Stomach (tissue), 4 donors: ENCODE data around the gene FEZ2.

Source experiments
- POLR2A ChIP-seq, 4 donors: fragments of 450-650 bp; IDR thresholded peaks; one replicate each; pipeline ENCODE4 v1.6.1; 2016; ENCODE audit warnings: antibody characterized with exemption in 4 of 4, control low read depth in 2 of 4, mild to moderate bottlenecking in 1 of 4, moderate library complexity in 1 of 4
- TF ChIP-seq, protein P1 (sequence below), 7 experiments: fragments of 450-650 bp in 4 of 7; fragments of 200-600 bp in 3 of 7; sonication (generic) in 3 of 7; IDR thresholded peaks; one replicate each; pipeline ENCODE4 v1.5.1; 2016 to 2019; ENCODE audit warnings: antibody characterized with exemption in 7 of 7, control low read depth in 2 of 7, mild to moderate bottlenecking in 1 of 7

- TF ChIP-seq, protein P1, sequence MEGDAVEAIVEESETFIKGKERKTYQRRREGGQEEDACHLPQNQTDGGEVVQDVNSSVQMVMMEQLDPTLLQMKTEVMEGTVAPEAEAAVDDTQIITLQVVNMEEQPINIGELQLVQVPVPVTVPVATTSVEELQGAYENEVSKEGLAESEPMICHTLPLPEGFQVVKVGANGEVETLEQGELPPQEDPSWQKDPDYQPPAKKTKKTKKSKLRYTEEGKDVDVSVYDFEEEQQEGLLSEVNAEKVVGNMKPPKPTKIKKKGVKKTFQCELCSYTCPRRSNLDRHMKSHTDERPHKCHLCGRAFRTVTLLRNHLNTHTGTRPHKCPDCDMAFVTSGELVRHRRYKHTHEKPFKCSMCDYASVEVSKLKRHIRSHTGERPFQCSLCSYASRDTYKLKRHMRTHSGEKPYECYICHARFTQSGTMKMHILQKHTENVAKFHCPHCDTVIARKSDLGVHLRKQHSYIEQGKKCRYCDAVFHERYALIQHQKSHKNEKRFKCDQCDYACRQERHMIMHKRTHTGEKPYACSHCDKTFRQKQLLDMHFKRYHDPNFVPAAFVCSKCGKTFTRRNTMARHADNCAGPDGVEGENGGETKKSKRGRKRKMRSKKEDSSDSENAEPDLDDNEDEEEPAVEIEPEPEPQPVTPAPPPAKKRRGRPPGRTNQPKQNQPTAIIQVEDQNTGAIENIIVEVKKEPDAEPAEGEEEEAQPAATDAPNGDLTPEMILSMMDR (IDR thresholded peaks at IDR 0.05), result no peak
- TF ChIP-seq POLR2A (IDR thresholded peaks at IDR 0.05), result no peak
Observed at GRCh38 chr2:36539631-36540030, 58.3 kb downstream of the FEZ2 start.
